PC-3 (cell line): ENCODE data around the gene IL1RAP. TPM values are rescaled to one million over a fixed set of nuclear protein-coding genes. Genes with fewer than 3 reads are reported as not detected.

Experiments used
- ATAC-seq: fragments of 200-7000 bp; cut with Tn5 transposase; 2 replicates; pipeline ENCODE4 v1.9.1; 2020; ENCODE audit warnings: mild to moderate bottlenecking, moderate library complexity
- BruUV-seq: library from RNA; stranded (reverse); fragments of 400-500 nt; replicated peaks from 2 replicates; lab custom pipeline; 2021; lab: Mats Ljungman, UMichigan
- CTCF ChIA-PET: fragments of 300-600 bp; sonication (Branson Sonifier 250); formaldehyde crosslinking; loops from one replicate; lab custom pipeline; 2022; ENCODE audit warnings: antibody characterized with exemption; lab: Charles Lee
- POLR2A ChIA-PET: fragments of 300-600 bp; sonication (Branson Sonifier 250); formaldehyde crosslinking; loops from one replicate; lab custom pipeline; 2022; ENCODE audit warnings: antibody characterized with exemption; ENCODE audit not compliant: unreplicated experiment; lab: Charles Lee
- DNase-seq: peaks from one replicate; pipeline ENCODE4 v3.0.0-alpha.2; 2015
- H2AFZ ChIP-seq: fragments of 300-600 bp; sonication (generic); 2 replicates; pipeline ENCODE4 v1.6.0; 2016; ENCODE audit warnings: antibody characterized with exemption, low read length
- H3F3A ChIP-seq: fragments of 300-600 bp; sonication (generic); one replicate; pipeline ENCODE4 v1.6.0; 2017; ENCODE audit warnings: antibody characterized with exemption, low read length, control low read depth, mild to moderate bottlenecking; ENCODE audit not compliant: unreplicated experiment
- H3K27ac ChIP-seq: fragments of 300-600 bp; sonication (generic); 2 replicates; pipeline ENCODE4 v1.5.1; 2016; ENCODE audit warnings: mild to moderate bottlenecking, low read length
- H3K27me3 ChIP-seq: fragments of 300-600 bp; sonication (generic); 2 replicates; pipeline ENCODE4 v1.6.1; 2016; ENCODE audit warnings: low read length, mixed read lengths
- H3K36me3 ChIP-seq: fragments of 300-600 bp; sonication (generic); 2 replicates; pipeline ENCODE4 v1.6.1; 2016; ENCODE audit warnings: low read depth, mixed run types, low read length, mixed read lengths
- H3K4me1 ChIP-seq: fragments of 300-600 bp; sonication (generic); 2 replicates; pipeline ENCODE4 v1.5.1; 2016; ENCODE audit warnings: low read length; ENCODE audit not compliant: insufficient read depth
- H3K4me2 ChIP-seq: fragments of 300-600 bp; sonication (generic); 2 replicates; pipeline ENCODE4 v1.6.0; 2016; ENCODE audit warnings: low read length
- H3K4me3 ChIP-seq: fragments of 300-600 bp; sonication (generic); 2 replicates; pipeline ENCODE4 v1.5.1; 2016; ENCODE audit warnings: mild to moderate bottlenecking, low read length, mixed read lengths
- H3K79me2 ChIP-seq: fragments of 300-600 bp; sonication (generic); 2 replicates; pipeline ENCODE4 v1.6.1; 2017; ENCODE audit warnings: low read length, mixed read lengths
- H3K9ac ChIP-seq: fragments of 300-600 bp; sonication (generic); 2 replicates; pipeline ENCODE4 v1.6.0; 2016; ENCODE audit warnings: mild to moderate bottlenecking, low read length
- H3K9me2 ChIP-seq: fragments of 300-600 bp; sonication (generic); replicated peaks from 2 replicates; pipeline ENCODE4 v1.6.1; 2016; ENCODE audit warnings: mixed run types, low read length, mixed read lengths
- H3K9me3 ChIP-seq: fragments of 300-600 bp; sonication (generic); 2 replicates; pipeline ENCODE4 v1.6.1; 2016; ENCODE audit warnings: low read length, mixed read lengths
- H4K20me1 ChIP-seq: fragments of 300-600 bp; sonication (generic); 2 replicates; pipeline ENCODE4 v1.6.1; 2016; ENCODE audit warnings: low read length, mixed read lengths
- CTCF ChIP-seq: fragments of 300-600 bp; sonication (generic); conservative IDR thresholded peaks from 2 replicates; pipeline ENCODE4 v1.5.1; 2017; ENCODE audit warnings: antibody characterized with exemption, low read depth, mild to moderate bottlenecking, low read length
- EZH2 ChIP-seq: fragments of 300-600 bp; sonication (generic); IDR thresholded peaks from one replicate; pipeline ENCODE4 v1.6.1; 2017; ENCODE audit warnings: antibody characterized with exemption, mild to moderate bottlenecking, low read length; ENCODE audit not compliant: unreplicated experiment
- EZH2phosphoT487 ChIP-seq: fragments of 300-600 bp; sonication (generic); IDR thresholded peaks from 2 replicates; pipeline ENCODE4 v1.6.1; 2018; ENCODE audit warnings: mild to moderate bottlenecking, antibody characterized with exemption, low read length, borderline replicate concordance
- intact Hi-C: fragments of 100-400 bp; cut with micrococcal nuclease; formaldehyde crosslinking; loops from 2 replicates; pipeline ENCODE4 v1.9.0; 2023
- total RNA-seq: library from RNA; depleted of rRNA; stranded (reverse); fragments of >200 nt; gene quantifications from 2 replicates; pipeline ENCODE4 v1.2.3, GENCODE V29; 2014

IL1RAP gene
- total RNA-seq, 1 experiment from 2014 or later = 5.0 TPM

- Histone ChIP-seq H2AFZ (peak overlapping the region; percentile 52), H3K79me2 (no peaks in the 10 kb centered on the region), H3K4me2 (peak overlapping the region; percentile 63), H3K9ac (peak overlapping the region; percentile 52), H3K36me3 (peaks cover 7% of the 10 kb centered on the region; the same call in 1 of the 2 replicates), H3K27ac (peak overlapping the region; percentile 88), H3K4me1 (peaks cover 29% of the 10 kb centered on the region), H4K20me1 (no peaks in the 10 kb centered on the region), H3K27me3 (no peaks in the 10 kb centered on the region), H3K4me3 (peak overlapping the region; percentile 22; the same call in 1 of the 2 replicates), H3F3A (no peaks in the 10 kb centered on the region), H3K9me2 (no peaks in the 10 kb centered on the region), H3K9me3 (no peaks in the 10 kb centered on the region)
- peak; percentile 99 for DNase-seq
- TF ChIP-seq CTCF (no peak), EZH2phosphoT487 (no peak), EZH2 (no peak)
- POLR2A ChIA-PET = no interaction called here
- intact Hi-C loops = loop anchor here (5.0 kb wide), 1 partner anchor 34 kb away; no protein-coding TSS in a partner anchor
- peak; percentile 97 for ATAC-seq
- CTCF ChIA-PET = interaction anchor here (0.8 kb wide), 1 partner anchor 131 kb away, joined by 4 read pairs; no protein-coding TSS in a partner anchor
- no TSS peak for BruUV-seq
Measured at GRCh38 chr3:190566043-190566933, 52.4 kb downstream of the IL1RAP start.

- DNase-seq (no peak), ATAC-seq (no peak)
- BruUV-seq = no TSS peak
- no peaks in the 10 kb centered on the region for H3K9me3 ChIP-seq
- H3K4me3 ChIP-seq = no peak overlapping the region
- H3K9ac ChIP-seq = no peak overlapping the region
- no peaks in the 10 kb centered on the region for H4K20me1 ChIP-seq
- no peaks in the 10 kb centered on the region for H3F3A ChIP-seq
- H3K36me3 ChIP-seq = peaks cover 7% of the 10 kb centered on the region; the same call in 1 of the 2 replicates
- POLR2A ChIA-PET = no interaction called here
- no peak overlapping the region for H2AFZ ChIP-seq
- no peak overlapping the region for H3K4me2 ChIP-seq
- no peaks in the 10 kb centered on the region for H3K9me2 ChIP-seq
- peaks cover 25% of the 10 kb centered on the region for H3K4me1 ChIP-seq
- CTCF ChIA-PET = no interaction called here
- H3K79me2 ChIP-seq = no peaks in the 10 kb centered on the region
- no peaks in the 10 kb centered on the region for H3K27me3 ChIP-seq
- no peak overlapping the region for H3K27ac ChIP-seq
- intact Hi-C loops = loop anchor here (5.0 kb wide), 1 partner anchor 36 kb away; no protein-coding TSS in a partner anchor
- TF ChIP-seq CTCF (no peak), EZH2 (no peak), EZH2phosphoT487 (no peak)
Measured at GRCh38 chr3:190568036-190568435, 54.2 kb downstream of the IL1RAP start.
